Activated naive CD4-positive, alpha-beta T cell treated with anti-CD3 and anti-CD28 coated beads, Interleukin-2, amount 50 U/mL, for 72 hours (primary cell): Measurements from ENCODE around the gene ITGB2. TPM values are rescaled to one million over a fixed set of nuclear protein-coding genes. Genes with fewer than 3 reads are reported as not detected.
A peak's percentile ranks its signal among the peaks of the same experiment; 100 is the strongest.

Experiments used
- ATAC-seq, 2 donors: fragments of 150-1000 bp; cut with Tn5 transposase; 2 replicates each; pipeline ENCODE4 v1.10.0; 2021; ENCODE audit warnings: mild to moderate bottlenecking in 2 of 2, moderate library complexity in 2 of 2
- DNase-seq, 2 donors: peaks; one replicate each; pipeline ENCODE4 v3.0.0; 2021 to 2022; ENCODE audit warnings: low spot score in 2 of 2
- H3K27ac Mint-ChIP-seq, 2 donors: one replicate each; pipeline ENCODE4 v1.8.0; 2022; ENCODE audit warnings: mild to moderate bottlenecking in 2 of 2, mixed read lengths in 2 of 2
- H3K36me3 Mint-ChIP-seq, 2 donors: one replicate each; pipeline ENCODE4 v1.8.0; 2022; ENCODE audit warnings: mixed read lengths in 2 of 2
- H3K9me3 Mint-ChIP-seq, 2 donors: one replicate each; pipeline ENCODE4 v1.8.0; 2022; ENCODE audit warnings: mixed read lengths in 2 of 2
- total RNA-seq, 2 donors: library from RNA; stranded (reverse); gene quantifications; one replicate each; pipeline ENCODE4 v1.2.3, GENCODE V29; 2022

Gene ITGB2
- total RNA-seq, 2 donors from 2014 or later = 151 to 272 TPM

- Mint-ChIP-seq H3K9me3 (no peaks in the 10 kb centered on the region), H3K36me3 (peaks cover 4 to 22% of the 10 kb centered on the region in 2 donors), H3K27ac (peak overlapping the region; percentile 87 to 97)
- no peak for ATAC-seq
- no peak for DNase-seq
These were observed 10.3 kb downstream of the ITGB2 start for GRCh38 chr21:44910229-44911067.

DNA sequence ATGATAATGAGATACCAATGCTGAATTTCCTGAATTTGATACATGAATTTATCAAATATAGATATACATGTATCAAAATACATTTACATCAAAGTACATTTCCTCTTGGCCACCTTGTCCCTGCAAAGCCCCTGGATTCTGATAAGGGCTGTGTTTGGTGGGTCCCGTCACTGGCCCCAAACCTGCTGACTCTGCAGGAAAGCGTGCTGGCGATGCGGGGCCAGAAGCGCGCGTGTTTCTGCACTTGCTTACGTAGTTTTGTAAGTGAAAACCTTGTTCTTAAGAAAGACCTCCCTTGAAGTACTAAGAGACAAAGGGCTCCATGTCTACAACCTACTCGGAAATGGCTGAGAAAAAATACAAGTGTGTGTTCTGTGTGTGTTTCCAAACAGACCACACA lies 11.0 kb downstream of the ITGB2 start:
- peak overlapping the region; percentile 36 to 74 for H3K27ac Mint-ChIP-seq
- no peak for ATAC-seq
- H3K36me3 Mint-ChIP-seq = peaks cover 5 to 22% of the 10 kb centered on the region in 2 donors
- no peak for DNase-seq
- no peaks in the 10 kb centered on the region for H3K9me3 Mint-ChIP-seq

- peak overlapping the region; percentile 74 to 81 for H3K27ac Mint-ChIP-seq
- ATAC-seq (no peak), DNase-seq (no peak)
- no peaks in the 10 kb centered on the region for H3K9me3 Mint-ChIP-seq
- H3K36me3 Mint-ChIP-seq = peaks cover 12 to 30% of the 10 kb centered on the region in 2 donors
These were observed 11.8 kb downstream of the ITGB2 start for GRCh38 chr21:44908908-44909307.

GRCh38 chr21:44907966-44908895 lies 12.5 kb downstream of the ITGB2 start:
- ATAC-seq (no peak), DNase-seq (no peak)
- Mint-ChIP-seq H3K36me3 (peaks cover 12 to 35% of the 10 kb centered on the region in 2 donors), H3K27ac (peak overlapping the region; percentile 74 to 86), H3K9me3 (no peaks in the 10 kb centered on the region)

- no peak for DNase-seq
- no peak for ATAC-seq
- H3K36me3 Mint-ChIP-seq = peaks cover 20 to 43% of the 10 kb centered on the region in 2 donors
- H3K27ac Mint-ChIP-seq = peak overlapping the region; percentile 23 to 60
- peaks cover 0 to 5% of the 10 kb centered on the region in 2 donors for H3K9me3 Mint-ChIP-seq
These were observed 13.3 kb downstream of the ITGB2 start for GRCh38 chr21:44907225-44907965.

DNA sequence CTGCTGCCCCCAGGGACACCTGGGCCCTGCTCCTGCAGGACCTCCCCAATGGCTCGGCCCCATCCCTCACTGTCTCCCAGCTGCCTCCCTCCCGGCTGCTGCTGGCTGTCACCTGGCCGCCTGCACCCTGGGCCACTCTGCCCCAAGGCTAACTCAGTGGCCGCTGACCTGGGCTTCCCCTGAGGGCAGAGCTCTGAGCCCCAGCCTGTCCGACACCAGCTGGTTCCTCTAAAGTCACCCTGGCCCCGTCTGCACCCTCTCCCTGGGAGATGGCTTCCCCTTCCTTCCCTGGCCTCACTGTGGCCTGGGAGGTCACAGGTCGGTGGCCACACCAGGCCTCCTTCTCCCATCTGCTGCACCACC lies 15.0 kb downstream of the ITGB2 start:
- ATAC-seq (no peak), DNase-seq (no peak)
- Mint-ChIP-seq H3K27ac (peak overlapping the region; percentile 45 to 81), H3K36me3 (peaks cover 29 to 53% of the 10 kb centered on the region in 2 donors), H3K9me3 (peaks cover 0 to 5% of the 10 kb centered on the region in 2 donors)

DNA sequence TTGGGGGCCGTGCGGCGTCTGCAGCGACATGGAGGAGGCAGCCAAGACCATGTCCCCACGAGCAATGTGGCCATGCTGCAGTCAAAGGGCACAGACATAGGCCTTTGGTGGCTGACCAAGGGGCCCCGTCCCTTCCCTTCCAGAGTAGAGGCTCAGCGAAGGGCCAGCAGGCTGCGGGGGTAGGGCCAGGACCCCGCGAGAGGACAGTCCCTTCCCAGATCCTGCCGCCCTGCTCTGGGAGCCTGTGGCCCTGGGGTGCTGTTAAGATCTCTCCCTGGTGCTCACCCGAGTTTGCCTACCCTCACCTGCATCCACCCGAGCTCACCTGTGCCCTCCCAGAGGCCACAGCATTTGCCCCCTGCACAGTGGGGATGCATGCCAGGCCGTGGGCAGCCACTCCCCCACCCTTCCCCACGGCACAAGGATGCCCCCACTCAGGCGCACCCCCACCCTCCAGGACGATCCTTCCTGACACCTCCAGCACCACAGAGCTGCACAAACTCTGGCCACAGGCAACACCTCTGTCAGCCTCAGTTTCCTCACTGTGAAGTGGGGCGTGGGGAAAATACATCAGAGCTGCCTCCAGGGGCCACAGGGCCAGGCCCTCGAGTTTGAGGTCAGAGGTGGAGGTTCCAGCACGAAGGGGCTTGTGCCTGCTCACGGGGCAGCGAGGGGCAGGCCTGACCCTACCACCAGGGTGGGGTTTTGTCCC lies 15.5 kb downstream of the ITGB2 start:
- Mint-ChIP-seq H3K27ac (peak overlapping the region in 1 of 2 donors; percentile 61), H3K9me3 (peaks cover 0 to 5% of the 10 kb centered on the region in 2 donors), H3K36me3 (peaks cover 35 to 53% of the 10 kb centered on the region in 2 donors)
- no peak for DNase-seq
- ATAC-seq = no peak

DNA sequence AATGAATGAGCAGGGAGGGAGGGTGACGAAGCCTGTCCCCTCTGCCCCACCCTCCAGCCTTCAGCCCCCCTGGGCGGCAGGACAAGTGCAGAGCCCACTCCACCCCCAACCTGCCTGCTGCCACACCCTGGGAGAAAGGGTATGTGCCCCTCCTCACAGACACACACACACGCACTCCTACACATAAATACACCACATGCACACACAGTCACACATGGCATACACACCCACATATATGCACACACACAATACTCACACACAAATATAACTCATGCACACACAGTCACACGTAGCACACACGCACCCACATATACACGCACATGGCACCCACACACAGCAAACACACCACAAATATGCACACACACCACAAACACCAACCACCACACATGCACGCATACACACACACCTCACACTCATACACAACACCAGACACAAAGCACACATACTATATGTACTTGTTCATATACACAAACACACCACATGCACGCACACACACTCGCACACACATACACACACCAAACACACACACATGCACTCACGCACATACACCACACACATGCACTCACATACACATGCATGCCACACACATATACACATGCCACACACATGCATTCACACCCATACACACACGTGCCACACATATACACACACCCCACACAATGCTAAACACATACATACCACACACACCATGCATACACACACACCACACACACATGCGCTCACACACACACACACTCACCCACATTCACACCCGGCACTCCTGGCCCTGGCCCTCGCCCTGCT lies 16.4 kb downstream of the ITGB2 start:
- Mint-ChIP-seq H3K27ac (peak overlapping the region in 1 of 2 donors; percentile 34), H3K36me3 (peaks cover 35 to 46% of the 10 kb centered on the region in 2 donors), H3K9me3 (peaks cover 0 to 5% of the 10 kb centered on the region in 2 donors)
- no peak for DNase-seq
- ATAC-seq = no peak

GRCh38 chr21:44903689-44904088 lies 17.0 kb downstream of the ITGB2 start:
- no peak for DNase-seq
- no peak for ATAC-seq
- peaks cover 0 to 5% of the 10 kb centered on the region in 2 donors for H3K9me3 Mint-ChIP-seq
- H3K27ac Mint-ChIP-seq = no peak overlapping the region
- H3K36me3 Mint-ChIP-seq = peaks cover 31 to 39% of the 10 kb centered on the region in 2 donors

DNA sequence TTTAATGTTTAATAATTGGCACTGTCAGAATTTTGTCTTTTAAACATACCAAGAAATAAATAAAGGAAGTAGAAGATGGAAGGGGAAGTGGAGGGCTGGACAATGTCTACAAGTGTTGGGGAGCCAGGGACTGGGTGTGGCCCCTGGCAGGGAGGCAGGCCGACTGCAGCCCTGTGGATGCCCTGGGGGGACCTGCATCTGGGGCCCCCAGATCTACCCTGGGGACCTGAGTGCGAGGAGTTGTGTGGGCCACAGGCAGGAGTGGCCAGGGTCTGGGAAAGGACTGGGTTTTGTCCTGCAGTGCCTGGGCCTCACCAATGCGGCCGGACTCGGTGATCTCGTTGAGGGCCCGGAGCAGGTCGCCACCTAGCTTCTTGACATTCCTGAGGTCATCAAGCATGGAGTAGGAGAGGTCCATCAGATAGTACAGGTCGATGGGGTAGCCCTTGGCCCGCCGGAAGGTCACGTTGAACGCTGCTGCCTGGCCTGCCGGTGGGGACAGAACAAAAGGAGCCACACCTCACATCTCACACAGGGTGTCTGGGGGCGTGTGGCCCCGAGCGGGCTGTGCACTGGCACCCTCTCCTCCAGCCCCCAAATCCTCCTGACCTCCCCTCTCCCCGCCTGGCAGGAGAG lies 17.5 kb downstream of the ITGB2 start:
- no peak for DNase-seq
- no peak for ATAC-seq
- Mint-ChIP-seq H3K27ac (peak overlapping the region in 1 of 2 donors; percentile 44), H3K36me3 (peaks cover 35 to 40% of the 10 kb centered on the region in 2 donors), H3K9me3 (peaks cover 0 to 5% of the 10 kb centered on the region in 2 donors)

- ATAC-seq (no peak), DNase-seq (no peak)
- H3K9me3 Mint-ChIP-seq = peaks cover 0 to 5% of the 10 kb centered on the region in 2 donors
- H3K36me3 Mint-ChIP-seq = peaks cover 35 to 40% of the 10 kb centered on the region in 2 donors
- H3K27ac Mint-ChIP-seq = peak overlapping the region in 1 of 2 donors; percentile 44
These were observed 18.2 kb downstream of the ITGB2 start for GRCh38 chr21:44902268-44903049.

DNA sequence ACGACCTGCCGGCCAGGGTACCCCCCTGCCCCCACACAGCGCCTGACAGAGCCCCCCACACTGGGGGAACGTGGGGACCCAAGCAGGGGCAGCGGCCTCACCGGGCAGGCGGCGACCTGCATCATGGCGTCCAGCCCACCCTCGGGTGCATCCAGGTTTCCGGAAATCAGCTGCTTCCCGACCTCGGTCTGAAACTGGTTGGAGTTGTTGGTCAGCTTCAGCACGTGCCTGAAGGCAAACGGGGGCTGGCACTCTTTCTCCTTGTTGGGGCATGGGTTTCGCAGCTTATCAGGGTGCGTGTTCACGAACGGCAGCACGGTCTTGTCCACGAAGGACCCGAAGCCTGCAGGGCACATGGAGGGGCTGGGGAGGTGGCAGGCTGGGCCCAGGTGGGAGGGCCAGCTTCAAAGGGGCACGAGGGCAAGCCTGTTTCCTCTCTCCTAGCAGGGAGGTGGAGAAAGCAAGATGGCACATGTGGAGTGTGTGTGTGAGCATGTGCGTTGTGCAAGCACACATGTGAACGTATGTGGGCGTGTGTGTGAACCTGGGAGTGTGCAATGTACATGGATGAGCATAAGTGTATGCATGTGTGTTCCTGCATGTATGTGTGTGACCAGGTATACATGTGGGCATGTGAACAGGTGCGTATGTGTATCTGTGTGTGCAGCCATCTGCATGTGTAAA lies 19.2 kb downstream of the ITGB2 start:
- DNase-seq = no peak
- peaks cover 35 to 39% of the 10 kb centered on the region in 2 donors for H3K36me3 Mint-ChIP-seq
- peak overlapping the region in 1 of 2 donors; percentile 68 for H3K27ac Mint-ChIP-seq
- ATAC-seq = no peak
- peaks cover 0 to 5% of the 10 kb centered on the region in 2 donors for H3K9me3 Mint-ChIP-seq

DNA sequence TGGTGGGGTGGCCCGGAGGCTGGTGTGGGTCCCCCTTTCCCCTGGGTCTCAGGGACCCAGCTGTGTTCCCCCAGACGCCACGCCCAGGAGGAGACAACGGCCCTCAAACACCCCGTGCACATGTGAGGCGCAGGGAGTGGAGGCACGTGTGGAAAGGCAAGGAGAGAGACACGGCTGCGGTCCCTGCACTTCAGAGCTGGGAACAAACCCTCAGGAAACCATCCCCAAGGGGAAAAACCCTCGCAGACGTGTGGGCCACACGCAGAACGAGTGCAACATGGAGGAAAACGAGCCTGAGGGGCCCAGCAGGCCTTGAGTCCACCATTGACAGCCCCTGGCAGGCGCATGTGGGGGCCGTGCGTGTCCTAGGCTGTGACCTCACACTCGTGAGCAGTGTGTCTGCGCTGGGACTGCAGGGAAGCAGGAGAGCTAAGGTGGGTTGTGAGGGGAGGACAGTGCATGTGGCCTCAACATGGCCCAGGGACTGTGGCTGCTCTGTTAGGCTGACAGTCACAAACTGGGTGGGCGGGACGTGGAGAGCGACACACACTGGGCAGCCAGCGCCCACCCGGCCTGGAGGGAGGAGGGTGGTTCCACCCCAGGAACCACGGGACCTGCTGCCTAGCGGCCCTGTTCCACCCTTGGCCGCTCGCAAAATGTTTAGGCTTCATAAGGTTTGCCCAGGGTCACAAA lies 20.0 kb downstream of the ITGB2 start:
- DNase-seq (no peak), ATAC-seq (no peak)
- peaks cover 35% of the 10 kb centered on the region in 2 donors for H3K36me3 Mint-ChIP-seq
- peak overlapping the region; percentile 43 to 86 for H3K27ac Mint-ChIP-seq
- H3K9me3 Mint-ChIP-seq = peaks cover 0 to 5% of the 10 kb centered on the region in 2 donors
